GM23248 (cell line): ENCODE data around the gene MRPL19. TPM values are rescaled to one million over a fixed set of nuclear protein-coding genes. Genes with fewer than 3 reads are reported as not detected.
A peak's percentile ranks its signal among the peaks of the same experiment; 100 is the strongest.
"Not testable (repeated sequence)": the region's sequence is repeated elsewhere in the genome, so short reads cannot be mapped to it uniquely, and the experiment has no call there.

ENCODE experiments used
- DNase-seq: peaks from one replicate; pipeline ENCODE4 v3.0.0-alpha.2; 2015
- H2AFZ ChIP-seq: fragments of 200-600 bp; sonication (generic); 2 replicates; pipeline ENCODE4 v1.6.1; 2016; ENCODE audit warnings: antibody characterized with exemption
- H3F3A ChIP-seq: fragments of 200-600 bp; sonication (generic); 2 replicates; pipeline ENCODE4 v1.6.1; 2016; ENCODE audit warnings: mild to moderate bottlenecking, antibody characterized with exemption, mixed run types; ENCODE audit not compliant: insufficient read depth
- H3K27ac ChIP-seq: fragments of 200-600 bp; sonication (generic); 2 replicates; pipeline ENCODE4 v1.5.1; 2016; ENCODE audit warnings: mild to moderate bottlenecking
- H3K27me3 ChIP-seq: fragments of 200-600 bp; sonication (generic); replicated peaks from 2 replicates; pipeline ENCODE4 v1.6.1; 2016; ENCODE audit warnings: mild to moderate bottlenecking; ENCODE audit not compliant: insufficient read depth
- H3K36me3 ChIP-seq: fragments of 200-600 bp; sonication (generic); 2 replicates; pipeline ENCODE4 v1.6.1; 2016; ENCODE audit warnings: low read depth, mild to moderate bottlenecking
- H3K4me1 ChIP-seq: fragments of 200-600 bp; sonication (generic); 2 replicates; pipeline ENCODE4 v1.6.1; 2016; ENCODE audit warnings: mild to moderate bottlenecking; ENCODE audit not compliant: insufficient read depth
- H3K4me2 ChIP-seq: fragments of 200-600 bp; sonication (generic); one replicate; pipeline ENCODE4 v1.6.1; 2016; ENCODE audit warnings: mild to moderate bottlenecking; ENCODE audit not compliant: unreplicated experiment
- H3K4me3 ChIP-seq: fragments of 200-600 bp; sonication (generic); 2 replicates; pipeline ENCODE4 v1.5.1; 2016; ENCODE audit warnings: mild to moderate bottlenecking
- H3K79me2 ChIP-seq: fragments of 200-600 bp; sonication (generic); 2 replicates; pipeline ENCODE4 v1.6.1; 2016; ENCODE audit warnings: mild to moderate bottlenecking; ENCODE audit not compliant: insufficient read depth
- H3K9ac ChIP-seq: fragments of 200-600 bp; sonication (generic); 2 replicates; pipeline ENCODE4 v1.6.1; 2016; ENCODE audit warnings: mild to moderate bottlenecking
- H3K9me2 ChIP-seq: fragments of 200-600 bp; sonication (generic); 2 replicates; pipeline ENCODE4 v1.6.1; 2016; ENCODE audit warnings: mixed run types, mild to moderate bottlenecking, moderate library complexity; ENCODE audit not compliant: insufficient read depth
- H3K9me3 ChIP-seq: fragments of 200-600 bp; sonication (generic); one replicate; pipeline ENCODE4 v1.6.1; 2017; ENCODE audit warnings: low read depth
- H4K20me1 ChIP-seq: fragments of 200-600 bp; sonication (generic); 2 replicates; pipeline ENCODE4 v1.6.0; 2016; ENCODE audit not compliant: insufficient read depth
- EZH2 ChIP-seq: fragments of 200-600 bp; sonication (generic); IDR thresholded peaks from 2 replicates; pipeline ENCODE4 v1.6.1; 2018; ENCODE audit warnings: antibody characterized with exemption, mild to moderate bottlenecking; ENCODE audit not compliant: insufficient read depth, poor library complexity, severe bottlenecking
- EZH2phosphoT487 ChIP-seq: fragments of 200-600 bp; sonication (generic); IDR thresholded peaks from 2 replicates; pipeline ENCODE4 v1.6.1; 2018; ENCODE audit warnings: antibody characterized with exemption, moderate library complexity, mild to moderate bottlenecking, low read depth; ENCODE audit not compliant: insufficient read depth
- WGBS, 2 experiments: methylation state at CpG; one replicate each; pipeline ENCODE4 v1.1.6; 2015 to 2017; ENCODE audit warnings: low lambda C conversion rate in 2 of 2, low coverage in 1 of 2; ENCODE audit errors: missing lambda C conversion rate in 2 of 2; 5-methylcytosine and 5-hydroxymethylcytosine counted together
- in situ Hi-C: fragments of 300-500 bp; cut with MboI; formaldehyde crosslinking; loops from 2 replicates; pipeline ENCODE4 v1.15.0; 2020
- polyA plus RNA-seq: library from polyadenylated mRNA; unstranded; fragments of >200 nt; fragmentation: Nextera tagmentation; extraction: Ambion mirVana; gene quantifications from 2 replicates; pipeline ENCODE4 v1.2.1, GENCODE V29; 2016
- total RNA-seq: library from RNA; depleted of rRNA; stranded (reverse); fragments of >200 nt; shearing (Covaris generic); gene quantifications from 2 replicates; pipeline ENCODE4 v1.2.3, GENCODE V29; 2014

MRPL19 gene
- total and polyA plus RNA-seq, 2 experiments from 2014 or later = 48.7 to 55.2 TPM

DNA sequence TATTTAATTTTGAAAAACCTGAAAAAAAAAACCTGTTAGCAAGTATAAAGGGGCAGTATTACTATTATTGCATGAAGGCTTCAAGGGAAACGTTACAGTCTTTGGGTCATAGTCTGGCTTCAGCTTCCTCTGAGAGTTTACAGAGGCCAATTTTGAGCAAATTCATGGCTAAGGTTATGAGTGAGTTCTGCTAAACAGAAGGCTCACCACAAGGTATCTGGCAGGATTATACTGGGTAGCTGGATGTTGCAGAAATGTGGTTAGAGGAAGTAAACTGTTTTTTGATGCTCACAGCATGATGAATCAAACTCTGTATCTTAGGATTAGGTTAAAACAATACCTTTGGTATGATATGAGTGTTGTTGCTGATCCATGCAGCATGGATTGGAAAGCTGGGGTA lies 9.3 kb downstream of the MRPL19 start:
- in situ Hi-C loops = no loop called here
- Histone ChIP-seq H3K36me3 (peaks cover 54% of the 10 kb centered on the region), H4K20me1 (no peaks in the 10 kb centered on the region), H3K4me1 (no peaks in the 10 kb centered on the region), H3K27me3 (no peaks in the 10 kb centered on the region), H3K79me2 (no peaks in the 10 kb centered on the region; the same call in 1 of the 2 replicates), H3K9me3 (no peaks in the 10 kb centered on the region), H2AFZ (no peak overlapping the region), H3K9ac (no peak overlapping the region), H3K9me2 (no peaks in the 10 kb centered on the region), H3K4me3 (no peak overlapping the region), H3K27ac (no peak overlapping the region), H3F3A (no peaks in the 10 kb centered on the region), H3K4me2 (no peak overlapping the region)
- 92 to 100% methylated on average over 1 of the region's 1 CpG for WGBS, 2 experiments
- DNase-seq = peak; percentile 18
- TF ChIP-seq EZH2phosphoT487 (no peak), EZH2 (no peak)

- no peaks in the 10 kb centered on the region for H3F3A ChIP-seq
- in situ Hi-C loops = no loop called here
- H2AFZ ChIP-seq = no peak overlapping the region
- H3K9me3 ChIP-seq = no peaks in the 10 kb centered on the region
- 100% methylated on average over 1 of the region's 1 CpG for WGBS, 2 experiments
- H3K36me3 ChIP-seq = peaks cover 53% of the 10 kb centered on the region
- H3K9me2 ChIP-seq = no peaks in the 10 kb centered on the region
- no peaks in the 10 kb centered on the region for H3K4me1 ChIP-seq
- no peaks in the 10 kb centered on the region for H4K20me1 ChIP-seq
- no peak for TF ChIP-seq EZH2phosphoT487
- TF ChIP-seq EZH2 = no peak
- H3K9ac ChIP-seq = no peak overlapping the region
- H3K27ac ChIP-seq = no peak overlapping the region
- DNase-seq = no peak
- no peaks in the 10 kb centered on the region for H3K27me3 ChIP-seq
- H3K4me3 ChIP-seq = no peak overlapping the region
- H3K4me2 ChIP-seq = no peak overlapping the region
- no peaks in the 10 kb centered on the region; the same call in 1 of the 2 replicates for H3K79me2 ChIP-seq
Observed at GRCh38 chr2:75656563-75656962, 10.0 kb downstream of the MRPL19 start.

DNA sequence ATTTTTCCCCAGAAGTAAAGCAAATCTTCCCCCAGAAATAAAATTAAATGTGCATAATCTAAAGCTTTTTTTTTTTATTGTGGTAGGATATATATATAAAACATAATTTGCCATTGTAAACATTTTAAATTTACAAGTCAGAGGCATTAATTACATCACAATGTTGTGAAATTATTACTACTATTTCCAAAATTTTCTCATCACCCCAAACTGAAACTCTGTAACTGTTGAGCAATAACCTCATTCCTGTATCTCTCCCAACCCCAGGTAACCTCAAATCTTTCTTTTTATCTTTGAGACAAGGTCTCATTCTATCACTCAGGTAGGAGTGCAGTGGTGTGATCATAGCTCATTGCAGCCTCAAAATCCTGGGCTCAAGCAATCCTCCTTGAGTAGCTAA lies 11.2 kb downstream of the MRPL19 start:
- Histone ChIP-seq H3K4me1 (no peaks in the 10 kb centered on the region), H3K27ac (no peak overlapping the region), H3K79me2 (no peaks in the 10 kb centered on the region; the same call in 1 of the 2 replicates), H3K4me3 (no peak overlapping the region), H2AFZ (no peak overlapping the region), H3F3A (no peaks in the 10 kb centered on the region), H4K20me1 (no peaks in the 10 kb centered on the region), H3K27me3 (no peaks in the 10 kb centered on the region), H3K9me2 (no peaks in the 10 kb centered on the region), H3K9me3 (no peaks in the 10 kb centered on the region), H3K9ac (no peak overlapping the region), H3K4me2 (no peak overlapping the region), H3K36me3 (peaks cover 53% of the 10 kb centered on the region)
- TF ChIP-seq EZH2 (no peak), EZH2phosphoT487 (no peak)
- in situ Hi-C loops = no loop called here
- no peak for DNase-seq

GRCh38 chr2:75666911-75667310 lies 20.3 kb downstream of the MRPL19 start:
- no peaks in the 10 kb centered on the region for H4K20me1 ChIP-seq
- DNase-seq = no peak
- no peak overlapping the region for H2AFZ ChIP-seq
- no peak overlapping the region for H3K9ac ChIP-seq
- TF ChIP-seq EZH2 = no peak
- TF ChIP-seq EZH2phosphoT487 = no peak
- 87 to 90% methylated on average over 6 of the region's 6 CpGs for WGBS, 2 experiments
- no peaks in the 10 kb centered on the region for H3K9me2 ChIP-seq
- H3K36me3 ChIP-seq = peaks cover 35% of the 10 kb centered on the region
- no peaks in the 10 kb centered on the region; the same call in 1 of the 2 replicates for H3F3A ChIP-seq
- H3K4me3 ChIP-seq = no peak overlapping the region
- no peaks in the 10 kb centered on the region for H3K27me3 ChIP-seq
- no peaks in the 10 kb centered on the region for H3K4me1 ChIP-seq
- in situ Hi-C loops = no loop called here
- H3K27ac ChIP-seq = no peak overlapping the region
- H3K9me3 ChIP-seq = no peaks in the 10 kb centered on the region
- no peak overlapping the region for H3K4me2 ChIP-seq
- H3K79me2 ChIP-seq = no peaks in the 10 kb centered on the region

DNA sequence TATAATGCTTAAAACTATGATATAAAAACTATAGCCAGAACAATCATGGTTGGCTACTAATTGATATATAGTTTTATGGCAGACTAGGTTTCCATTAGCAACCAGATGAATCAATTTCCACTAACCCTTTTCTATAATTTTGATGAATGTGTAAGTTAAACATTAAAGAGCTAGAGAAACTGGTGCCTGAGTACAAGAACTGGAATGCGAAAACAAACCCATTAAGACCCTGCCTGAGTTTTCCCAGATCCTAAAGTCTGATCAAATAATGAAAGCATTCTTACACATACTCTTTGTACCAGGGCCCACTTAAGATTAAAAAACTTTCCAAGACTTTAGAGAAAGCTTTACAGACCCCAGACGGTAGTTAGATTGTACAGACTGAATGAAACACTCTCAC lies 21.3 kb downstream of the MRPL19 start:
- H2AFZ ChIP-seq = no peak overlapping the region
- WGBS, 2 experiments = 70 to 72% methylated on average over 2 of the region's 2 CpGs
- H3F3A ChIP-seq = no peaks in the 10 kb centered on the region; the same call in 1 of the 2 replicates
- in situ Hi-C loops = no loop called here
- no peak overlapping the region for H3K27ac ChIP-seq
- no peak overlapping the region for H3K4me2 ChIP-seq
- H4K20me1 ChIP-seq = no peaks in the 10 kb centered on the region
- no peaks in the 10 kb centered on the region for H3K9me3 ChIP-seq
- peaks cover 25% of the 10 kb centered on the region for H3K36me3 ChIP-seq
- no peak overlapping the region for H3K4me3 ChIP-seq
- H3K9ac ChIP-seq = no peak overlapping the region
- DNase-seq = no peak
- H3K9me2 ChIP-seq = no peaks in the 10 kb centered on the region
- H3K79me2 ChIP-seq = no peaks in the 10 kb centered on the region
- TF ChIP-seq EZH2phosphoT487 (no peak), EZH2 (no peak)
- no peaks in the 10 kb centered on the region for H3K27me3 ChIP-seq
- no peaks in the 10 kb centered on the region for H3K4me1 ChIP-seq

DNA sequence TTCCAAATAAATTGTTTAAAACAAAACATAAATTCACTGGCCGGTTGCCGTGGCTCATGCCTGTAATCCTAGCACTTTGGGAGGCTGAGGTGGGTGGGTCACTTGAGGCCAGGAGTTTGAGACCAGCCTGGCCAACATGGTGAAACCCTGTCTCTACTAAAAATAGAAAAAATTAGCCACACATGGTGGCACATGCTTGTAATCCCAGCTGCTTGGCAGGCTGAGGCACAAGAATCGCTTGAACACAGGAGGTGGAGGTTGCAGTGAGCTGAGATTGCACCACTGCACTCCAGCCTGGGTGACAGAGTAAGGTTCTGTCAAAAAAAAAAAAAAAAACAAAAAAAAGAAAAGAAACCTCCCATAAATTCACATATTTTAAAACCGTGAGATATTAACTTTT lies 28.8 kb downstream of the MRPL19 start:
- H3K4me1 ChIP-seq, H3K36me3 ChIP-seq, H3K27me3 ChIP-seq, H3K4me3 ChIP-seq, in situ Hi-C loops, H3K9ac ChIP-seq, H3K79me2 ChIP-seq, H4K20me1 ChIP-seq, H3K27ac ChIP-seq, H3K9me3 ChIP-seq, H3K9me2 ChIP-seq, H3F3A ChIP-seq, H2AFZ ChIP-seq, H3K4me2 ChIP-seq: not testable (repeated sequence)
- DNase-seq = peak; percentile 28
- WGBS, 2 experiments = 14 to 19% methylated on average over 4 of the region's 4 CpGs
